GM12891 (cell line): ENCODE results near the gene PXN.

Experiments used
- DNase-seq: peaks from one replicate; pipeline ENCODE4 v3.0.0; 2011; ENCODE audit warnings: low spot score; ENCODE audit not compliant: insufficient read length
- FAIRE-seq: peaks from 2 replicates; lab custom pipeline; 2011; peaks lifted over from hg19 to GRCh38; lab: Jason Lieb, UNC
- PAX5 ChIP-seq: IDR thresholded peaks from 2 replicates; pipeline ENCODE4 v1.6.1; 2011; ENCODE audit warnings: low read length, moderate library complexity, mild to moderate bottlenecking; ENCODE audit not compliant: insufficient read depth, severe bottlenecking
- POLR2A ChIP-seq: IDR thresholded peaks from 2 replicates; pipeline ENCODE4 v1.6.1; 2011; ENCODE audit warnings: low read depth, low read length, control low read depth
- POLR2AphosphoS5 ChIP-seq: IDR thresholded peaks from 2 replicates; pipeline ENCODE4 v1.6.1; 2011; ENCODE audit warnings: low read depth, low read length, control low read depth
- POU2F2 ChIP-seq: IDR thresholded peaks from 2 replicates; pipeline ENCODE4 v1.6.1; 2011; ENCODE audit warnings: low read depth, mild to moderate bottlenecking, control low read depth, low read length, moderate library complexity
- SPI1 ChIP-seq: IDR thresholded peaks from 2 replicates; pipeline ENCODE4 v1.6.1; 2011; ENCODE audit warnings: low read depth, low read length, control low read depth
- TAF1 ChIP-seq: IDR thresholded peaks from 2 replicates; pipeline ENCODE4 v1.6.1; 2011; ENCODE audit warnings: low read depth, low read length, control low read depth

The PXN gene

GRCh38 chr12:120225852-120226640 is 39.5 kb downstream of the PXN start:
- FAIRE-seq (no peak), DNase-seq (peak; percentile 62)
- no peak for TF ChIP-seq POU2F2
- TF ChIP-seq SPI1, result 0 out of 2 replicates have a peak, but pooled peaks have one; percentile 1
- no peak for TF ChIP-seq PAX5
- 0 out of 2 replicates have a peak, but pooled peaks have one; percentile 20 for TF ChIP-seq POLR2A
- no peak for TF ChIP-seq TAF1

- DNase-seq (no peak), FAIRE-seq (no peak)
- TF ChIP-seq POLR2A, result no peak
- no peak for TF ChIP-seq POU2F2
- no peak for TF ChIP-seq POLR2AphosphoS5
- TF ChIP-seq SPI1, result no peak
- no peak for TF ChIP-seq PAX5
- TF ChIP-seq TAF1, result no peak
Observed at GRCh38 chr12:120225200-120225558, 40.4 kb downstream of the PXN start.

- no peak for TF ChIP-seq POU2F2
- FAIRE-seq (no peak), DNase-seq (peak; percentile 47)
Observed at GRCh38 chr12:120224304-120225199, 41.0 kb downstream of the PXN start.

- no peak for TF ChIP-seq POLR2A
- no peak for TF ChIP-seq POLR2AphosphoS5
- no peak for TF ChIP-seq TAF1
- no peak for TF ChIP-seq SPI1
- no peak for TF ChIP-seq PAX5
- no peak for DNase-seq
- no peak for FAIRE-seq
Observed at GRCh38 chr12:120223458-120224303, 41.8 kb downstream of the PXN start.

- TF ChIP-seq POU2F2 (no peak), POLR2A (no peak), PAX5 (no peak)
- no peak for FAIRE-seq
- DNase-seq, result no peak
Observed at GRCh38 chr12:120222288-120222832, 43.2 kb downstream of the PXN start.

GRCh38 chr12:120221576-120221900 is 44.0 kb downstream of the PXN start:
- no peak for FAIRE-seq
- TF ChIP-seq POU2F2, result no peak
- TF ChIP-seq TAF1, result no peak
- no peak for TF ChIP-seq POLR2AphosphoS5
- no peak for TF ChIP-seq PAX5
- no peak for TF ChIP-seq SPI1
- no peak for TF ChIP-seq POLR2A

GRCh38 chr12:120220838-120221575 is 44.5 kb downstream of the PXN start:
- FAIRE-seq, result no peak
- DNase-seq, result no peak
- TF ChIP-seq POU2F2 (no peak), POLR2A (no peak), SPI1 (no peak), TAF1 (no peak), POLR2AphosphoS5 (no peak), PAX5 (no peak)

More at GRCh38 chr12:120221576-120221900, 44.0 kb downstream of the PXN start:
- no peak for DNase-seq

GRCh38 chr12:120218680-120219606 is 46.6 kb downstream of the PXN start:
- DNase-seq (no peak), FAIRE-seq (no peak)
- TF ChIP-seq TAF1 (no peak), SPI1 (no peak), POLR2AphosphoS5 (no peak), PAX5 (no peak), POLR2A (no peak)
